IPS-NIHi11 (cell line): Measurements from ENCODE around the gene VSX1.

Experiments
- DNase-seq: peaks from one replicate; pipeline ENCODE4 v3.0.0; 2012; ENCODE audit warnings: mixed read lengths, low spot score

Gene VSX1

GRCh38 chr20:25040438-25040831, 41.5 kb downstream of the VSX1 start:
- no peak for DNase-seq

- DNase-seq = peak; percentile 46
Measured at GRCh38 chr20:25039697-25040437, 42.1 kb downstream of the VSX1 start.

- no peak for DNase-seq
Measured at GRCh38 chr20:25038591-25039015, 43.3 kb downstream of the VSX1 start.

- DNase-seq = no peak
Measured at GRCh38 chr20:25038103-25038410, 43.9 kb downstream of the VSX1 start.

- DNase-seq = no peak
Measured at GRCh38 chr20:25037288-25038102, 44.4 kb downstream of the VSX1 start.

GRCh38 chr20:25036331-25036936, 45.5 kb downstream of the VSX1 start:
- no peak for DNase-seq

GRCh38 chr20:25035921-25036320, 46.0 kb downstream of the VSX1 start:
- no peak for DNase-seq

GRCh38 chr20:25033924-25034300, 48.0 kb downstream of the VSX1 start:
- no peak for DNase-seq

GRCh38 chr20:25033265-25033923, 48.5 kb downstream of the VSX1 start:
- no peak for DNase-seq

- DNase-seq = peak; percentile 42
Measured at GRCh38 chr20:25032478-25033264, 49.3 kb downstream of the VSX1 start.

- no peak for DNase-seq
Measured at GRCh38 chr20:25032065-25032477, 49.9 kb downstream of the VSX1 start.

- DNase-seq = no peak
Measured at GRCh38 chr20:25031241-25031640, 50.7 kb downstream of the VSX1 start.

- DNase-seq = no peak
Measured at GRCh38 chr20:25030649-25031207, 51.2 kb downstream of the VSX1 start.

GRCh38 chr20:25030007-25030648, 51.8 kb downstream of the VSX1 start:
- no peak for DNase-seq

GRCh38 chr20:25025986-25026605, 55.8 kb downstream of the VSX1 start:
- DNase-seq = no peak
